T-helper 17 cell (primary cell): Measurements from ENCODE around the gene DEPDC1B. TPM values are rescaled to one million over a fixed set of nuclear protein-coding genes. Genes with fewer than 3 reads are reported as not detected.
A peak's percentile ranks its signal among the peaks of the same experiment; 100 is the strongest.

Source experiments
- ATAC-seq: fragments of 150-1000 bp; cut with Tn5 transposase; 2 replicates; pipeline ENCODE4 v1.10.0; 2021; ENCODE audit warnings: mild to moderate bottlenecking, moderate library complexity
- DNase-seq, 3 donors: peaks; one replicate each; pipeline versions ENCODE4 v3.0.0 to v3.0.0-alpha.2; 2020 to 2021
- H3K9me3 ChIP-seq: one replicate; pipeline ENCODE4 v1.7.0; 2013; ENCODE audit warnings: low read length, mild to moderate bottlenecking; ENCODE audit not compliant: control insufficient read depth, poor library complexity, severe bottlenecking
- H3K27ac Mint-ChIP-seq: one replicate; pipeline ENCODE4 v1.8.0; 2022; ENCODE audit warnings: mild to moderate bottlenecking, moderate library complexity, mixed read lengths
- H3K27me3 Mint-ChIP-seq: one replicate; pipeline ENCODE4 v1.8.0; 2022; ENCODE audit warnings: mixed read lengths
- H3K36me3 Mint-ChIP-seq: one replicate; pipeline ENCODE4 v1.8.0; 2022; ENCODE audit warnings: low read depth, mixed read lengths
- H3K4me1 Mint-ChIP-seq: one replicate; pipeline ENCODE4 v1.8.0; 2022; ENCODE audit warnings: mild to moderate bottlenecking, mixed read lengths
- H3K4me3 Mint-ChIP-seq: one replicate; pipeline ENCODE4 v1.8.0; 2022; ENCODE audit warnings: mild to moderate bottlenecking, moderate library complexity, mixed read lengths
- total RNA-seq, 4 donors: library from RNA in 2 of 4; stranded (reverse) in 2 of 4; gene quantifications; one replicate each; pipeline ENCODE4 v1.2.3 and lab custom pipeline; 2022 to 2026

DEPDC1B gene
- total RNA-seq, 2 donors from 2014 or later, result 0.77 to 1.4 TPM

DNA sequence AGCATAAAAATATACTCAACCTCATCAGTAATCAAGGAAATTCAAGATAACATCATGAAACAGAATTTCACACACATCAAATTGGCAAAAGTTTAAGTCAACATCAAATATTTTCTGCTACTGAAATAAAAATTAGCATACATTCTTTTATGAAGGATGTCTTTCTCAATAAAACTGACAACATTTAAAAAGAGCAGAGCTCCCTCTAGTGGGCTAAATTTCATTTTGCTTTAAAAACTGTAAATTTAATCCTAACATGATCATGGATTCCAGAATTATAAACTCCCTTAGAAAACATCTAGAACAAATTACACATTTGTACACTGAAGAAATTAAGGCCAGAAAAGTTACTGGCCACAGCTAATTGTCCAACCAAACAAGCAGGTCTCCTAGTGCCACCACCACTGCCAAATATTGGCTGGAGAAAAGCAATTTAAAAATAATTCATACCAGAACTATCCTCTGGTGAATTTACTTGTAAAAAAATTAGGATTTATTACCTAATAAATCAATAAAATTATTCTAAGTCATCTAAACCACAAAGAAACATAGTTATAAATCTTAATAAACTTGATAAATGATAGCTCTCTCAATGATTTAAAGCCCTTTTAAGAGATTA, 31.2 kb downstream of the DEPDC1B start:
- Mint-ChIP-seq H3K36me3 (no peaks in the 10 kb centered on the region), H3K4me3 (no peak overlapping the region), H3K4me1 (no peaks in the 10 kb centered on the region), H3K27ac (no peak overlapping the region), H3K27me3 (no peaks in the 10 kb centered on the region)
- H3K9me3 ChIP-seq, result no peaks in the 10 kb centered on the region
- DNase-seq (no peak), ATAC-seq (no peak)

DNA sequence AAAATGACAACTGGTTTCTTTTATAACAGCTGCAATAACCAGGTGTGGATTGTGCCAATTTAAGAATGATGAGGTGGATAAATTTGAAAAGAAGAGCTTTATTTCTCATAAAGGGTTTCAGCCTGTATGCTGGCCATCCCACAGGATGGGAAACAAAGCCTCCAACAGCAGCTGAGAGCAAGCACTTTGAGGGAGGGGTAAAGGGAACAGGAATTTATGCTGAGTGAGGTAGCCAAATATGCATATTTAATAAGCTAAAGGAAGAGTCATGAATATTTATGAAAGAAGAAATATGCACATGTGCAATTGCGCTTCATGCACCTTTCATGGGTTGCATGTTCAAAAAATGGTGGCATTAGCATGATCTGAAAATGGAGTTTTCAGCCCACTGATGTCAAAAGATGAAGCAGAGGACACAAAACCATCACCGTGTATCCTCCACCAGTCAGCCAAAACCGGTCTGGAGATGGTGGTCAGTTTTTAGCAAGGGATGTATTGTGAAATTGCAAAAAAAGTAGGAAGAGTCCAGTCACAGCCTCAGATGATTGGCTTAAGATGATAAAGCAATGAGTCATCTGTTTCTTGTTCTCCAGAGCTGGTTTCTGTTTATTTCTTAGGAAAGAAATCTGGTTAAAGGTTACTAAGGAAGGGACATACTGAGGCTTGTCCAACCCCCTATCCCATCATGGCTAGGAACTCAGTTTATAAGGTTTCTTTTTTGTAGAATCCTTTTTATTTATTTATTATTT, 47.9 kb downstream of the DEPDC1B start:
- no peak for DNase-seq
- H3K4me1 Mint-ChIP-seq, result no peaks in the 10 kb centered on the region

DNA sequence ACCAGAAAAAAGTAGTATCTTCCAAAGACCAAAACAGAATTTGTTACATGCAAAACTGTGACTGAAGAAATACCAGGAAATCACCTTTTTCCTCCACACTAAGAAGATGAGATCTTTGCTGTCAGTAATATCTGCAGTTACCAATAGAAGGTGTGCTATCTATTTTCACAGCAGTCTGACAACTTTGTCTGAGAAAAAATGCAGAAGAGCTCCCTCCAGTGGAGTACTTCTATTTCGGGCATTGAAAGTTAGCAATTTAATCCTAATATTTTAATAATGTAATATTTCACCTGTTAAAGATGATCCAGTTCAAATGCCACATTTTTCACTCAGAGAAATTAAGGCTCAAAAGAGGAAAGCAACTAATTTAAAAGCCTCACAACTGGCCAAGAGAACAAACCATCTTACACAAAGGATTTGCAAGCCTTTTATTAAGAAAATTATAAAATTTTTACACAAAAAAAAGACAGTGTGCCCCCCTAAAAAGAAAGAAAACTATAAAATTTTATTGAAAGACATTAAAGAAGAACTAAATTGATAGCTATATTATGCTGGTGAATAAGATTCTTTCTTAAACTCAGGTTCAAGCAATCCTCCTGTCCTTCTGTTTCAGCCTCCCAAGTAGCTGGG, 50.6 kb downstream of the DEPDC1B start:
- Mint-ChIP-seq H3K36me3 (no peaks in the 10 kb centered on the region), H3K4me1 (no peaks in the 10 kb centered on the region), H3K4me3 (no peak overlapping the region), H3K27me3 (no peaks in the 10 kb centered on the region), H3K27ac (no peak overlapping the region)
- peak; percentile 41 for ATAC-seq
- no peak for DNase-seq
- H3K9me3 ChIP-seq, result no peaks in the 10 kb centered on the region

More for the DNA sequence above, 47.9 kb downstream of the DEPDC1B start:
- H3K4me3 Mint-ChIP-seq, result no peak overlapping the region
- ATAC-seq, result no peak
- no peaks in the 10 kb centered on the region for H3K36me3 Mint-ChIP-seq
- no peak overlapping the region for H3K27ac Mint-ChIP-seq
- H3K27me3 Mint-ChIP-seq, result no peaks in the 10 kb centered on the region
- H3K9me3 ChIP-seq, result no peaks in the 10 kb centered on the region

DNA sequence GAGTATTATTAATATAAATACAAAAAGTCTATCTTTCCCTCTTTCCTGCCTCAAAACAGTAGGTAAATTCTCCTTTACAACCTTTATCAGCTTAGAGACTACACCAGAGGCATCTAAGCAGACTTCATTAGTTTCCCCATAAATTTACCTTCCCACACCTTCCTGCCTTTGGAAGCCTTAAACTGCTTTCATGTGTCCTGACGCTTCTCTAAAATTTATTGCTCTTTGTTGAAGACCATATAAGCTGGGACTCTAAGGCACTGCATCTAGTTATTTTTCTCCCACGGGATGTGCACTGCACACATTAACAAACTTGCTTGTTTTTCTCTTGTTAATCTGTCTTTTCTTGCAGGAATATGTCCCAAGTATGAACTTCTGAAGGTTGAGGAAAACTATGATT, 51.8 kb downstream of the DEPDC1B start:
- DNase-seq (no peak), ATAC-seq (no peak)
- Mint-ChIP-seq H3K36me3 (no peaks in the 10 kb centered on the region), H3K4me1 (no peaks in the 10 kb centered on the region), H3K4me3 (no peak overlapping the region), H3K27ac (no peak overlapping the region), H3K27me3 (no peaks in the 10 kb centered on the region)
- H3K9me3 ChIP-seq, result no peaks in the 10 kb centered on the region

GRCh38 chr5:60640901-60641300, 59.1 kb downstream of the DEPDC1B start:
- H3K27me3 Mint-ChIP-seq, result no peaks in the 10 kb centered on the region
- H3K27ac Mint-ChIP-seq, result no peak overlapping the region
- H3K4me3 Mint-ChIP-seq, result no peak overlapping the region
- no peak for DNase-seq
- H3K36me3 Mint-ChIP-seq, result no peaks in the 10 kb centered on the region
- ATAC-seq, result no peak
- H3K4me1 Mint-ChIP-seq, result no peaks in the 10 kb centered on the region
- H3K9me3 ChIP-seq, result no peaks in the 10 kb centered on the region

DNA sequence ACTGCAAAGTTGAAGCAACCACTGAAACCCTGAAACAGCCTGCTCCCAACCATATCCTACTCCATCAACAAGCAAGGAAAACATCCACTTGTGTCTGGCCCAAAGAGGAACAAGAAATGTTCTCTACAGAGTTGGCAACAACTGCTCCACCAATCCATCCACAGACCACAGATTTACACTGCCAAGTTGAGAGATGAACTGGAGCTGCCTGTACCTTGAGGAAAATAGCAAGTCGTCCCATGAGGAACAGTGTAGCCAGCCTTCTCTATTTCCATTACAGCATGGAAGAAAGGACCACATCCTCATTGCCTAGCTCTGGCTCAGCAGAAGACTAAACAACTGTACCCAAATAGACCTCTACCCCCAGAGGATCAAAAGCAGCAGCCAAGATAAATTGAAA, 60.4 kb downstream of the DEPDC1B start:
- no peak overlapping the region for H3K27ac Mint-ChIP-seq
- ATAC-seq (no peak), DNase-seq (no peak)
- no peak overlapping the region for H3K4me3 Mint-ChIP-seq
- H3K4me1 Mint-ChIP-seq, result no peaks in the 10 kb centered on the region
- H3K9me3 ChIP-seq, result no peaks in the 10 kb centered on the region
- H3K27me3 Mint-ChIP-seq, result no peaks in the 10 kb centered on the region
- no peaks in the 10 kb centered on the region for H3K36me3 Mint-ChIP-seq

GRCh38 chr5:60638300-60638699, 61.7 kb downstream of the DEPDC1B start:
- DNase-seq (no peak), ATAC-seq (no peak)
- H3K27ac Mint-ChIP-seq, result no peak overlapping the region
- H3K27me3 Mint-ChIP-seq, result no peaks in the 10 kb centered on the region
- no peaks in the 10 kb centered on the region for H3K9me3 ChIP-seq
- no peaks in the 10 kb centered on the region for H3K4me1 Mint-ChIP-seq
- H3K36me3 Mint-ChIP-seq, result no peaks in the 10 kb centered on the region
- no peak overlapping the region for H3K4me3 Mint-ChIP-seq

GRCh38 chr5:60636644-60637043, 63.3 kb downstream of the DEPDC1B start:
- DNase-seq (no peak), ATAC-seq (no peak)
- no peak overlapping the region for H3K27ac Mint-ChIP-seq
- no peak overlapping the region for H3K4me3 Mint-ChIP-seq
- no peaks in the 10 kb centered on the region for H3K27me3 Mint-ChIP-seq
- no peaks in the 10 kb centered on the region for H3K36me3 Mint-ChIP-seq
- H3K4me1 Mint-ChIP-seq, result no peaks in the 10 kb centered on the region
- H3K9me3 ChIP-seq, result no peaks in the 10 kb centered on the region

GRCh38 chr5:60636001-60636400, 64.0 kb downstream of the DEPDC1B start:
- H3K9me3 ChIP-seq, result no peaks in the 10 kb centered on the region
- Mint-ChIP-seq H3K36me3 (no peaks in the 10 kb centered on the region), H3K27me3 (no peaks in the 10 kb centered on the region), H3K4me1 (no peaks in the 10 kb centered on the region), H3K4me3 (no peak overlapping the region), H3K27ac (no peak overlapping the region)
- DNase-seq, result no peak
- no peak for ATAC-seq

GRCh38 chr5:60634051-60634450, 65.9 kb downstream of the DEPDC1B start:
- DNase-seq (no peak), ATAC-seq (no peak)
- Mint-ChIP-seq H3K4me1 (no peaks in the 10 kb centered on the region), H3K36me3 (no peaks in the 10 kb centered on the region), H3K27me3 (no peaks in the 10 kb centered on the region), H3K27ac (no peak overlapping the region), H3K4me3 (no peak overlapping the region)
- no peaks in the 10 kb centered on the region for H3K9me3 ChIP-seq

DNA sequence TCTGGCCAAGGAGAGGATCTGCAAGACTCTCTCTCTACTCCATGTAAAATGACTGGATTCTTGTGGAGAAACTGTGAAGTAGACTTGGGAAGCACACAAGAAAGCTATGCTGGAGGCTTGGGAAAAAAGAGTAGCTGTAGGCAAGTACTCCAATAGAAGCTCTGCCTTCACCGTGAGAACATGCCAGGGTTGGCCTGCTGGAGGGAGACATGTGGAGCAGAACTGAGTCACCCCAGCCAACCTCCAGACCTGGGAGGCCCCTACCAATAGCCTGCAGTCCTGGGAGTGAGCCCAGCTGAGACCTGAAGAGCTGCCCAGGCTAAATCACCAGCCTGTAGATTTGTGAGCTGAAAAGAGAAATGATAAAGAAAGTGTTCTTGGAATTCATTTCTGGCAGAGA, 66.6 kb downstream of the DEPDC1B start:
- DNase-seq (no peak), ATAC-seq (no peak)
- no peaks in the 10 kb centered on the region for H3K36me3 Mint-ChIP-seq
- H3K9me3 ChIP-seq, result no peaks in the 10 kb centered on the region
- H3K27ac Mint-ChIP-seq, result no peak overlapping the region
- no peaks in the 10 kb centered on the region for H3K27me3 Mint-ChIP-seq
- no peak overlapping the region for H3K4me3 Mint-ChIP-seq
- H3K4me1 Mint-ChIP-seq, result no peaks in the 10 kb centered on the region

- H3K9me3 ChIP-seq, result no peaks in the 10 kb centered on the region
- H3K27ac Mint-ChIP-seq, result no peak overlapping the region
- DNase-seq, result no peak
- H3K36me3 Mint-ChIP-seq, result no peaks in the 10 kb centered on the region
- ATAC-seq, result no peak
- no peaks in the 10 kb centered on the region for H3K27me3 Mint-ChIP-seq
- no peak overlapping the region for H3K4me3 Mint-ChIP-seq
- no peaks in the 10 kb centered on the region for H3K4me1 Mint-ChIP-seq
These were observed 67.8 kb downstream of the DEPDC1B start for GRCh38 chr5:60632153-60632552.

GRCh38 chr5:60630836-60631235, 69.1 kb downstream of the DEPDC1B start:
- Mint-ChIP-seq H3K27ac (no peak overlapping the region), H3K36me3 (no peaks in the 10 kb centered on the region), H3K27me3 (no peaks in the 10 kb centered on the region), H3K4me3 (no peak overlapping the region), H3K4me1 (no peaks in the 10 kb centered on the region)
- H3K9me3 ChIP-seq, result no peaks in the 10 kb centered on the region
- ATAC-seq, result no peak
- no peak for DNase-seq

DNA sequence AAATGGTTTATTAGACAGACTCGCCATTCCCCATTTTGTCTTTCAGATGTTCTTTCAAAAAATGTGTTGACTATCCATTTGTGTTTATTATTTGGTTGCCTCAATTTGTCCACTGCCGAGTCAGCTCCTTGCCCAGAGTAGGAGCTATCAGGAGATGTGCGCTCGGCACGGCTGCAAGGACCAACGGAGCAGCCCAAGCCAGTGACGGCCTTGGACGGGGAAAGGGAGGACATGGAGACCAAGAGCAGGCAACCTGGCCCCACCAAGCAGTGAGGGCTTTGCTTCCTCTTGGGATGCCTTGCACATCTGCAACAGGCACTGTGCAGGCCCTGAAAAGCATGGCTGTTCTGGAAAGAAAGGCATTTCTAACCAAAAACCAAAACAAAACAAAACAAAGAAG, 69.8 kb downstream of the DEPDC1B start:
- DNase-seq, result no peak
- H3K4me3 Mint-ChIP-seq, result no peak overlapping the region
- no peaks in the 10 kb centered on the region for H3K27me3 Mint-ChIP-seq
- H3K4me1 Mint-ChIP-seq, result no peaks in the 10 kb centered on the region
- H3K27ac Mint-ChIP-seq, result no peak overlapping the region
- H3K36me3 Mint-ChIP-seq, result no peaks in the 10 kb centered on the region
- H3K9me3 ChIP-seq, result no peaks in the 10 kb centered on the region
- ATAC-seq, result no peak
